CD14-positive monocyte (primary cell): Measurements from ENCODE around the gene FXYD4. TPM values are rescaled to one million over a fixed set of nuclear protein-coding genes. Genes with fewer than 3 reads are reported as not detected.
"Not testable (repeated sequence)": the region's sequence is repeated elsewhere in the genome, so short reads cannot be mapped to it uniquely, and the experiment has no call there.

Experiments used
- DNase-seq, 3 donors: peaks; one replicate each; pipeline ENCODE4 v3.0.0-alpha.2; 2011 to 2022
- H2AFZ ChIP-seq: 2 replicates; pipeline ENCODE4 v1.6.0; 2012; ENCODE audit warnings: mild to moderate bottlenecking, low read depth, low read length, inconsistent platforms; ENCODE audit not compliant: insufficient read depth, poor library complexity, severe bottlenecking
- H3K27ac ChIP-seq, 2 donors: 1 replicate in 1 of 2; 2 replicates in 1 of 2; pipeline ENCODE4 v1.5.1; 2012 to 2013; ENCODE audit warnings: low read length in 2 of 2, control low read depth in 1 of 2, inconsistent platforms in 1 of 2, low read depth in 1 of 2, mild to moderate bottlenecking in 1 of 2
- H3K27me3 ChIP-seq, 2 donors: one replicate each; pipeline versions ENCODE4 v1.6.0 to v1.6.1; 2011 to 2013; ENCODE audit warnings: low read length in 2 of 2; ENCODE audit not compliant: control insufficient read depth in 2 of 2, insufficient read depth in 2 of 2
- H3K36me3 ChIP-seq, 2 donors: replicated peaks in 1 of 2; 1 replicate in 1 of 2; 2 replicates in 1 of 2; pipeline versions ENCODE4 v1.5.1 to v1.6.1; 2012 to 2013; ENCODE audit warnings: low read length in 2 of 2, control low read depth in 1 of 2, inconsistent platforms in 1 of 2, mild to moderate bottlenecking in 1 of 2; ENCODE audit not compliant: insufficient read depth in 2 of 2, control insufficient read depth in 1 of 2
- H3K4me1 ChIP-seq, 2 donors: 1 replicate in 1 of 2; 2 replicates in 1 of 2; pipeline versions ENCODE4 v1.5.1 to v1.6.1; 2012 to 2013; ENCODE audit warnings: low read length in 2 of 2, control low read depth in 1 of 2, inconsistent platforms in 1 of 2, mild to moderate bottlenecking in 1 of 2, moderate library complexity in 1 of 2; ENCODE audit not compliant: insufficient read depth in 2 of 2, control insufficient read depth in 1 of 2
- H3K4me2 ChIP-seq: replicated peaks from 2 replicates; pipeline ENCODE3; 2012; ENCODE audit warnings: low read length, moderate library complexity, mild to moderate bottlenecking; ENCODE audit not compliant: poor library complexity, severe bottlenecking; ENCODE audit errors: extremely low read depth
- H3K4me3 ChIP-seq, 3 experiments: fragments of 200-600 bp in 1 of 3; sonication (generic) in 1 of 3; replicated peaks in 1 of 3; 1 replicate in 2 of 3; 2 replicates in 1 of 3; pipeline ENCODE4 v1.5.1; 2011 to 2013; ENCODE audit warnings: low read length in 3 of 3, mild to moderate bottlenecking in 3 of 3, control low read depth in 2 of 3, low read depth in 2 of 3, inconsistent platforms in 1 of 3, moderate library complexity in 1 of 3
- H3K79me2 ChIP-seq: 2 replicates; pipeline ENCODE4 v1.6.0; 2012; ENCODE audit warnings: mild to moderate bottlenecking, control low read depth, inconsistent platforms, low read length, moderate library complexity; ENCODE audit not compliant: insufficient read depth
- H3K9ac ChIP-seq: 2 replicates; pipeline ENCODE4 v1.6.0; 2017; ENCODE audit warnings: low read length, mild to moderate bottlenecking; ENCODE audit not compliant: insufficient read depth, poor library complexity, severe bottlenecking
- H3K9me3 ChIP-seq, 2 donors: replicated peaks in 1 of 2; 1 replicate in 1 of 2; 2 replicates in 1 of 2; pipeline versions ENCODE4 v1.5.1 to v1.6.1; 2012 to 2013; ENCODE audit warnings: low read length in 2 of 2, control low read depth in 1 of 2; ENCODE audit not compliant: control insufficient read depth in 1 of 2, insufficient read depth in 1 of 2
- H4K20me1 ChIP-seq: 2 replicates; pipeline ENCODE4 v1.6.0; 2012; ENCODE audit warnings: mild to moderate bottlenecking, low read length, control low read depth, moderate library complexity; ENCODE audit not compliant: insufficient read depth
- H3K27ac Mint-ChIP-seq, 7 donors: one replicate each; pipeline ENCODE4 v1.8.0; 2020; ENCODE audit warnings: mild to moderate bottlenecking in 7 of 7, mixed read lengths in 7 of 7, moderate library complexity in 6 of 7, inconsistent platforms in 2 of 7
- H3K27me3 Mint-ChIP-seq, 3 donors: one replicate each; pipeline ENCODE4 v1.8.0; 2021 to 2022; ENCODE audit warnings: low read depth in 3 of 3, mild to moderate bottlenecking in 3 of 3, mixed read lengths in 3 of 3, moderate library complexity in 3 of 3, inconsistent platforms in 1 of 3
- H3K36me3 Mint-ChIP-seq, 2 donors: one replicate each; pipeline ENCODE4 v1.8.0; 2020; ENCODE audit warnings: mixed read lengths in 2 of 2, inconsistent platforms in 1 of 2, mild to moderate bottlenecking in 1 of 2
- H3K4me1 Mint-ChIP-seq: one replicate; pipeline ENCODE4 v1.8.0; 2020; ENCODE audit warnings: mild to moderate bottlenecking, mixed read lengths
- H3K4me3 Mint-ChIP-seq, 2 donors: one replicate each; pipeline ENCODE4 v1.8.0; 2020; ENCODE audit warnings: mild to moderate bottlenecking in 2 of 2, mixed read lengths in 2 of 2, moderate library complexity in 1 of 2
- H3K9me3 Mint-ChIP-seq, 7 donors: one replicate each; pipeline ENCODE4 v1.8.0; 2020 to 2022; ENCODE audit warnings: mixed read lengths in 7 of 7, mild to moderate bottlenecking in 6 of 7, moderate library complexity in 6 of 7, inconsistent platforms in 2 of 7
- CTCF ChIP-seq: fragments of 200-600 bp; IDR thresholded peaks from one replicate; pipeline ENCODE4 v1.8.0; 2022; ENCODE audit warnings: antibody characterized with exemption, mild to moderate bottlenecking
- WGBS: methylation state at CpG from one replicate; pipeline ENCODE4 v1.1.5; 2013; ENCODE audit warnings: missing lambda C conversion rate; ENCODE audit not compliant: insufficient coverage; 5-methylcytosine and 5-hydroxymethylcytosine counted together
- intact Hi-C, 2 donors: fragments of 100-400 bp; cut with micrococcal nuclease; formaldehyde crosslinking; loops; one replicate each; pipeline versions ENCODE4 v1.15.0 to v1.15.1; 2023
- polyA plus RNA-seq, 3 donors: library from polyadenylated mRNA; depleted of rRNA in 1 of 3; unstranded in 2 of 3; stranded (reverse) in 1 of 3; fragments of 300-500 nt in 2 of 3; fragments of >200 nt in 1 of 3; fragmentation: Illumina TruSeq in 2 of 3; gene quantifications; 1 replicate in 2 of 3; 2 replicates in 1 of 3; pipeline ENCODE4 v1.2.3, GENCODE V29; 2012 to 2021

The FXYD4 gene
- polyA plus RNA-seq, 3 donors, result 0.16 TPM; not detected in 2

GRCh38 chr10:43392748-43393147 lies 21.3 kb downstream of the FXYD4 start:
- H3K4me1 Mint-ChIP-seq, result peaks cover 38% of the 10 kb centered on the region
- H3K4me3 Mint-ChIP-seq, result no peak overlapping the region
- peaks cover 31 to 39% of the 10 kb centered on the region in 2 donors for H3K4me1 ChIP-seq
- TF ChIP-seq CTCF, result no peak
- DNase-seq, result no peak
- H3K27ac ChIP-seq, result peak overlapping the region in 1 of 2 donors; percentile 62
- peaks cover 0 to 2% (median 0%) of the 10 kb centered on the region in 7 donors for H3K9me3 Mint-ChIP-seq
- WGBS, result 96% methylated on average over 2 of the region's 3 CpGs
- intact Hi-C loops, result no loop called here
- H3K9me3 ChIP-seq, result no peaks in the 10 kb centered on the region
- H3K4me3 ChIP-seq, result no peak overlapping the region
- H2AFZ ChIP-seq, result no peak overlapping the region
- H3K4me2 ChIP-seq, result no peak overlapping the region
- H3K27ac Mint-ChIP-seq, result peak overlapping the region; percentile 80 to 96 (median 91)
- H3K36me3 Mint-ChIP-seq, result peaks cover 70 to 82% of the 10 kb centered on the region in 2 donors
- H4K20me1 ChIP-seq, result peaks cover 90% of the 10 kb centered on the region
- H3K27me3 ChIP-seq, result no peaks in the 10 kb centered on the region
- peaks cover 64 to 78% of the 10 kb centered on the region in 2 donors for H3K36me3 ChIP-seq
- peaks cover 100% of the 10 kb centered on the region for H3K79me2 ChIP-seq
- H3K9ac ChIP-seq, result no peak overlapping the region
- peaks cover 0 to 3% (median 0%) of the 10 kb centered on the region in 3 donors for H3K27me3 Mint-ChIP-seq

GRCh38 chr10:43393186-43393585 lies 21.8 kb downstream of the FXYD4 start:
- H3K27me3 Mint-ChIP-seq, H3K4me2 ChIP-seq, H2AFZ ChIP-seq, H3K9ac ChIP-seq, H3K4me3 ChIP-seq, H3K27me3 ChIP-seq, H3K9me3 ChIP-seq, H3K4me3 Mint-ChIP-seq, DNase-seq, intact Hi-C loops, H3K9me3 Mint-ChIP-seq: not testable (repeated sequence)
- H3K4me1 ChIP-seq, result peaks cover 35 to 44% of the 10 kb centered on the region in 2 donors
- Mint-ChIP-seq H3K36me3 (peaks cover 65 to 78% of the 10 kb centered on the region in 2 donors), H3K4me1 (peaks cover 43% of the 10 kb centered on the region), H3K27ac (peak overlapping the region; percentile 87 to 96 (median 94))
- peaks cover 100% of the 10 kb centered on the region for H3K79me2 ChIP-seq
- H3K36me3 ChIP-seq, result peaks cover 60 to 74% of the 10 kb centered on the region in 2 donors
- 100% methylated on average over 4 of the region's 11 CpGs for WGBS
- H4K20me1 ChIP-seq, result peaks cover 90% of the 10 kb centered on the region
- H3K27ac ChIP-seq, result peak overlapping the region in 1 of 2 donors; percentile 99
